ENCODE measurements around the gene CNTNAP5. TPM values are rescaled to one million over a fixed set of nuclear protein-coding genes. Genes with fewer than 3 reads are reported as not detected.

Gene CNTNAP5
- total RNA-seq, 1 donor from 2014 or later: not detected

DNA sequence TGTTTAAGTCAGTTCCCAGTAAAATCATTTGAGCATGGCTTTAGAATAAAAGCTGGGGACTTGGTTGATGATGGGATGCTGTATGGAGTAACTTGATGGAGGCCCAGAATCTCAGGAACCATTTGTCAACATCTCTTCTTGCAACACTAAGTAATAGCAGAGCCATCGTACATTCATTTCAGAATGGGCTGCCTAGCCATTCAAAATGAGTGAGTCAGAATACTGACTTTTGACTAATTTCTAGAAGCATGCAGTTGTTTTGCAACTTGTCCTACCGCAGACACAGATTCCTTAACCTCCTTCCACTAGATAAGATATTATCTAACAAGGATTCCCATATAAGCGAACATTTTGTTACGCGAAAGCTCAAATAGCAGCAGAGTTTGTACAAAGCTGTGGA is 229.5 kb downstream of the CNTNAP5 start:
- no peak for DNase-seq (ENCODE audit: low spot score)
- no peaks in the 10 kb centered on the region for H3K9me3 ChIP-seq (ENCODE audit: low read depth)
- no peak overlapping the region for H3K27ac ChIP-seq
- Mint-ChIP-seq H3K36me3 (no peaks in the 10 kb centered on the region), H3K4me1 (no peaks in the 10 kb centered on the region), H3K9me3 (peaks cover 2% of the 10 kb centered on the region), H3K27me3 (ENCODE audit: insufficient read depth, low read depth) (no peaks in the 10 kb centered on the region), H3K27ac (no peak overlapping the region), H3K4me3 (no peak overlapping the region)
- H2AFZ ChIP-seq (replicated peaks): no peak overlapping the region
- H3K4me3 ChIP-seq: no peak overlapping the region
- H3K27me3 ChIP-seq: no peaks in the 10 kb centered on the region
- no peaks in the 10 kb centered on the region for H4K20me1 ChIP-seq (ENCODE audit: low read depth)
- no peaks in the 10 kb centered on the region for H3K79me2 ChIP-seq (ENCODE audit: low read depth)
- no peaks in the 10 kb centered on the region for H3K36me3 ChIP-seq
- no peak overlapping the region for H3K4me2 ChIP-seq
- H3K4me1 ChIP-seq: no peaks in the 10 kb centered on the region
- H3K9ac ChIP-seq: no peak overlapping the region
- no peaks in the 10 kb centered on the region for H3F3A ChIP-seq (ENCODE audit: low read depth)
- TF ChIP-seq, protein P1, sequence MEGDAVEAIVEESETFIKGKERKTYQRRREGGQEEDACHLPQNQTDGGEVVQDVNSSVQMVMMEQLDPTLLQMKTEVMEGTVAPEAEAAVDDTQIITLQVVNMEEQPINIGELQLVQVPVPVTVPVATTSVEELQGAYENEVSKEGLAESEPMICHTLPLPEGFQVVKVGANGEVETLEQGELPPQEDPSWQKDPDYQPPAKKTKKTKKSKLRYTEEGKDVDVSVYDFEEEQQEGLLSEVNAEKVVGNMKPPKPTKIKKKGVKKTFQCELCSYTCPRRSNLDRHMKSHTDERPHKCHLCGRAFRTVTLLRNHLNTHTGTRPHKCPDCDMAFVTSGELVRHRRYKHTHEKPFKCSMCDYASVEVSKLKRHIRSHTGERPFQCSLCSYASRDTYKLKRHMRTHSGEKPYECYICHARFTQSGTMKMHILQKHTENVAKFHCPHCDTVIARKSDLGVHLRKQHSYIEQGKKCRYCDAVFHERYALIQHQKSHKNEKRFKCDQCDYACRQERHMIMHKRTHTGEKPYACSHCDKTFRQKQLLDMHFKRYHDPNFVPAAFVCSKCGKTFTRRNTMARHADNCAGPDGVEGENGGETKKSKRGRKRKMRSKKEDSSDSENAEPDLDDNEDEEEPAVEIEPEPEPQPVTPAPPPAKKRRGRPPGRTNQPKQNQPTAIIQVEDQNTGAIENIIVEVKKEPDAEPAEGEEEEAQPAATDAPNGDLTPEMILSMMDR (IDR thresholded peaks at IDR 0.05): no peak
- TF ChIP-seq EZH2 (IDR thresholded peaks at IDR 0.05) (no peak), EZH2phosphoT487 (IDR thresholded peaks at IDR 0.05) (no peak)

DNA sequence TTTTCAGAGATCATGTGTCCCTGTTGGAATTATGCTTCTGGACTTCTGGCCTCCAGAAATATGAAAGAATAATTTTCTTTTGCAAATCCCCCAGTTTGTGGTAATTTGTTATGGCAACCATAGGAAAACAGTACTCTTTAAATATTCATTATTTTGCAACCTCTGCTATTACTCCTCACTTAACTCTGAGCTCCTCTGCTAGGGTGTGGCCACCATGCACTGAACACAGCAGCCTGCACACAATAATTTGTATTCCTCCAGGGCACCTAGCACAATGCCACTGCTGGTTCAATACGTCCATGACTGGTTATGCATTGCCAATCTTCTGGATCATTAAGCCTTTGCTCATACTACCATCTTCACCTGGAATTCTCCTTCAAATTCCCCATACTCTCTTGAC is 232.0 kb downstream of the CNTNAP5 start:
- no peak overlapping the region for H3K9ac ChIP-seq
- TF ChIP-seq, protein P1 (IDR thresholded peaks at IDR 0.05): no peak
- TF ChIP-seq EZH2 (IDR thresholded peaks at IDR 0.05) (no peak), EZH2phosphoT487 (IDR thresholded peaks at IDR 0.05) (no peak)
- H3K9me3 Mint-ChIP-seq: peaks cover 6% of the 10 kb centered on the region

DNA sequence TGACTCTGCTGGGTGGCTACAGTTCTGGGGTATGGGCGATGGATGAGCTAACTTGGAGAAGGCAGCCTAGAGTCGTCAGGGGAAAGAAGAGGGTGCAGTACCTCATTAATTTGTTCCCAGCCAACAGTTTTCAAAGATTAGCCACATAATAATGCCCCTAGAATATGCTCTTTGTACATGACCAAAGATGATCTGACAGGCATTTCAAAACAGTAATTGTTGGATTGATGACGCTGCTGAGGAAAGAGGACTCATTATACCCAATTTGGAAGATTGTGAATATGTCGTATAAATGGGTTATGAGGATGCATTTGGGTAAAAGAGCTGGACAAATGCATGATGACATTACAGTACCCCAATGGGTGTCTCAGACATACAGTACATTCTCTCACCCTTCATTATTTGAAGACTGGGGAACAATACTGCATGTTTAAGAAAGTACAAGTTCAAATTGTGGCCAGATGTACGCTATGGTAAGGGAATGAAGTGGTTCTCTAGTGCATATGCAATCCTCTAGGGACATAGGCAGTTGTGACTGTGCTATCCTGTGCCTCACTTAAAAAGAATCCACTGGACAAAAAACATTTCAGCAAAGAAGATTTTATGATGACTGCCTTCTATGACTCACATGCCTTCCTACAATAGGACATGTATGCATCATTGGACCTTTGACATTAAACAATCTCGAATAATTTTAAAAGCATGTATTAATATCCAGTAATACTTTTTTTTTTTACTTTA is 233.2 kb downstream of the CNTNAP5 start:
- DNase-seq (ENCODE audit: low spot score): no peak
- H4K20me1 ChIP-seq (ENCODE audit: low read depth): no peaks in the 10 kb centered on the region
- no peak overlapping the region for H3K27ac Mint-ChIP-seq
- H3K36me3 ChIP-seq: no peaks in the 10 kb centered on the region
- no peak overlapping the region for H3K4me3 Mint-ChIP-seq
- H3K79me2 ChIP-seq (ENCODE audit: low read depth): no peaks in the 10 kb centered on the region
- H3K27me3 Mint-ChIP-seq (ENCODE audit: insufficient read depth, low read depth): no peaks in the 10 kb centered on the region
- no peaks in the 10 kb centered on the region for H3K4me1 ChIP-seq
- H3K27ac ChIP-seq: no peak overlapping the region
- H3K4me2 ChIP-seq: no peak overlapping the region
- H3K9me3 Mint-ChIP-seq: peaks cover 6% of the 10 kb centered on the region
- H3K9me3 ChIP-seq (ENCODE audit: low read depth): no peaks in the 10 kb centered on the region
- H2AFZ ChIP-seq (replicated peaks): no peak overlapping the region
- no peak overlapping the region for H3K9ac ChIP-seq
- no peaks in the 10 kb centered on the region for H3K4me1 Mint-ChIP-seq
- H3F3A ChIP-seq (ENCODE audit: low read depth): no peaks in the 10 kb centered on the region
- H3K36me3 Mint-ChIP-seq: no peaks in the 10 kb centered on the region
- H3K4me3 ChIP-seq: no peak overlapping the region
- TF ChIP-seq, protein P1 (IDR thresholded peaks at IDR 0.05): no peak
- TF ChIP-seq EZH2phosphoT487 (IDR thresholded peaks at IDR 0.05): no peak
- no peak for TF ChIP-seq EZH2 (IDR thresholded peaks at IDR 0.05)
- H3K27me3 ChIP-seq: no peaks in the 10 kb centered on the region

More for the DNA sequence above, 232.0 kb downstream of the CNTNAP5 start:
- Mint-ChIP-seq H3K27ac (no peak overlapping the region), H3K4me3 (no peak overlapping the region), H3K27me3 (ENCODE audit: insufficient read depth, low read depth) (no peaks in the 10 kb centered on the region), H3K36me3 (no peaks in the 10 kb centered on the region), H3K4me1 (no peaks in the 10 kb centered on the region)
- no peak overlapping the region for H3K4me3 ChIP-seq
- no peak overlapping the region for H3K27ac ChIP-seq
- no peaks in the 10 kb centered on the region for H3K9me3 ChIP-seq (ENCODE audit: low read depth)
- H3F3A ChIP-seq (ENCODE audit: low read depth): no peaks in the 10 kb centered on the region
- H3K4me1 ChIP-seq: no peaks in the 10 kb centered on the region
- no peaks in the 10 kb centered on the region for H3K79me2 ChIP-seq (ENCODE audit: low read depth)
- no peak for DNase-seq (ENCODE audit: low spot score)
- H4K20me1 ChIP-seq (ENCODE audit: low read depth): no peaks in the 10 kb centered on the region
- no peak overlapping the region for H3K4me2 ChIP-seq
- no peaks in the 10 kb centered on the region for H3K36me3 ChIP-seq
- H2AFZ ChIP-seq (replicated peaks): no peak overlapping the region
- H3K27me3 ChIP-seq: no peaks in the 10 kb centered on the region
